Measurements from ENCODE around the gene DTX3.
A peak's percentile ranks its signal among the peaks of the same experiment; 100 is the strongest.

Gene DTX3

DNA sequence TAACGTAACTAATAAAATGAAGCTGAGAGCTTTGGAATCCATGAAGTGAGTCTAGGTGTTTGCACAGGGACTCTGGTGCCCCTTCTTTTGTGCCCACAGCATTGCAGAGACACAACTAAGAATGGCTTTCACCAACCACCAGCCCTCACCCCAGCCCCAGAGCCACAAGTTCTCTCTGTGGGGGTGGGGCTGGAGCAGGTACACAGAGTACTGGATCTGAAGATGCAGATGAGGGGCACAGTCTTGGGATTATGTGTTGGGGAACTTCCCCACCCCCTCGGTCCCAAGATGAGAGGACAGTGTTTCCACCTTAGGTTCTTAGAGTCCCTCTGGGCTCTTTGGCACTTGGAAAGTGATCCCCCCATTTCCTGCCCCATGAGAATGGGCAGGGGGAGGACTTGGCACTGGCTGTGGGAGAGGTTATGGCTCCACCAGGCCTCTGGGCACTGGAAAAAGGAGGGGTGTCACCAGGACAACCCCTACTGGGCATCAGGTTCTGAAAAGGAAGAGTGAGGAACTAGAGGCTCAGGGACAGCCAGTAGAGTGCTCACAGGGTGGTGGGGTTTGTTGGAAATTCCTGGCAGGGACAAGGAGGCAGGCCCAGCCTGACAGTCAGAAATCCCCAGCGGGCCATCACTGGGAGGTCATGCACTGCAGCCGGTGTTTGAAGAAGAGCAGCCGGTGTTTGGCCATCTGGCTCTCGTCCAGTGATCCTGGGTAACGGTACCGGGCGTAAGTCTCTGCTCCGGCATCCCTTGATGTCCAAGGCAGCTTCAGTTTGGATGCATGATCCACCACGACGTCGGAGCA is 21.7 kb downstream of the DTX3 start:
- intact Hi-C loops (cut with DNase I; ENCODE audit: low total_unique reads): loop anchor here (10.0 kb wide), 1 partner anchor 142 kb away; the partner anchor contains the start of gene MARS1
- Histone ChIP-seq H3K36me3 (peaks cover 0 to 24% (median 5%) of the 10 kb centered on the region in 3 donors), H3K4me1 (peaks cover 0 to 10% (median 7%) of the 10 kb centered on the region in 4 donors), H3K27ac (no peak overlapping the region), H3K27me3 (peaks cover 0 to 5% of the 10 kb centered on the region in 2 donors), H3K9me3 (no peaks in the 10 kb centered on the region), H3K4me3 (no peak overlapping the region)
- TF ChIP-seq, protein P1, sequence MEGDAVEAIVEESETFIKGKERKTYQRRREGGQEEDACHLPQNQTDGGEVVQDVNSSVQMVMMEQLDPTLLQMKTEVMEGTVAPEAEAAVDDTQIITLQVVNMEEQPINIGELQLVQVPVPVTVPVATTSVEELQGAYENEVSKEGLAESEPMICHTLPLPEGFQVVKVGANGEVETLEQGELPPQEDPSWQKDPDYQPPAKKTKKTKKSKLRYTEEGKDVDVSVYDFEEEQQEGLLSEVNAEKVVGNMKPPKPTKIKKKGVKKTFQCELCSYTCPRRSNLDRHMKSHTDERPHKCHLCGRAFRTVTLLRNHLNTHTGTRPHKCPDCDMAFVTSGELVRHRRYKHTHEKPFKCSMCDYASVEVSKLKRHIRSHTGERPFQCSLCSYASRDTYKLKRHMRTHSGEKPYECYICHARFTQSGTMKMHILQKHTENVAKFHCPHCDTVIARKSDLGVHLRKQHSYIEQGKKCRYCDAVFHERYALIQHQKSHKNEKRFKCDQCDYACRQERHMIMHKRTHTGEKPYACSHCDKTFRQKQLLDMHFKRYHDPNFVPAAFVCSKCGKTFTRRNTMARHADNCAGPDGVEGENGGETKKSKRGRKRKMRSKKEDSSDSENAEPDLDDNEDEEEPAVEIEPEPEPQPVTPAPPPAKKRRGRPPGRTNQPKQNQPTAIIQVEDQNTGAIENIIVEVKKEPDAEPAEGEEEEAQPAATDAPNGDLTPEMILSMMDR (IDR thresholded peaks at IDR 0.05): no peak
- no peak for DNase-seq

DNA sequence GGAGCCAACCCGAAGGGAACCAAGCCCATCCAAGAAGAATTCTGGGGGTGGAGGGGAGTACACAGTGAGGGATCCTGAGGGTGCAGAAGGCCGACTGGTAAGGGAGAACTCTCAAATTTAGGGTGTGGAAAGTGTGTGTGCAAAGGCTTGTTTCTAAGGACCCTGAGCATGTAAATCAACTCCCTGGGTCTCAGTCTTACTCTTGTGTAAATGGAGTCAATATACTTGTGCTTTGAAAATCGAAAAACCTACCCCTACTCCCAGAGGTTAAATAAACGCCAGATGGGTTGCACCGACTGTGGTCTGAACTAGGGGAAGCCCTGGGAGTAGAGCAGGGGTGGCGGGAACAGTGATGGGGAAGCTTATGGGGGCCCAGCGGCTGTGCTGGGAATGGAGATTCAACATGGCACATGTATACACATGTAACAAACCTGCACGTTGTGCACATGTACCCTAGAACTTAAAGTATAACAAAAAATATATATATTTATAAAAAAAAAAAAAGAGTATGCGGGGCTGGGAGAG is 22.4 kb downstream of the DTX3 start:
- intact Hi-C loops (cut with DNase I; ENCODE audit: low total_unique reads): loop anchor here (10.0 kb wide), 1 partner anchor 142 kb away; the partner anchor contains the start of gene MARS1
- Histone ChIP-seq H3K27ac (no peak overlapping the region), H3K4me3 (no peak overlapping the region), H3K4me1 (peaks cover 0 to 9% (median 6%) of the 10 kb centered on the region in 4 donors), H3K9me3 (no peaks in the 10 kb centered on the region), H3K36me3 (peaks cover 0 to 24% (median 5%) of the 10 kb centered on the region in 3 donors), H3K27me3 (peaks cover 0 to 12% of the 10 kb centered on the region in 2 donors)
- DNase-seq: no peak
- TF ChIP-seq, protein P1 (IDR thresholded peaks at IDR 0.05): no peak

DNA sequence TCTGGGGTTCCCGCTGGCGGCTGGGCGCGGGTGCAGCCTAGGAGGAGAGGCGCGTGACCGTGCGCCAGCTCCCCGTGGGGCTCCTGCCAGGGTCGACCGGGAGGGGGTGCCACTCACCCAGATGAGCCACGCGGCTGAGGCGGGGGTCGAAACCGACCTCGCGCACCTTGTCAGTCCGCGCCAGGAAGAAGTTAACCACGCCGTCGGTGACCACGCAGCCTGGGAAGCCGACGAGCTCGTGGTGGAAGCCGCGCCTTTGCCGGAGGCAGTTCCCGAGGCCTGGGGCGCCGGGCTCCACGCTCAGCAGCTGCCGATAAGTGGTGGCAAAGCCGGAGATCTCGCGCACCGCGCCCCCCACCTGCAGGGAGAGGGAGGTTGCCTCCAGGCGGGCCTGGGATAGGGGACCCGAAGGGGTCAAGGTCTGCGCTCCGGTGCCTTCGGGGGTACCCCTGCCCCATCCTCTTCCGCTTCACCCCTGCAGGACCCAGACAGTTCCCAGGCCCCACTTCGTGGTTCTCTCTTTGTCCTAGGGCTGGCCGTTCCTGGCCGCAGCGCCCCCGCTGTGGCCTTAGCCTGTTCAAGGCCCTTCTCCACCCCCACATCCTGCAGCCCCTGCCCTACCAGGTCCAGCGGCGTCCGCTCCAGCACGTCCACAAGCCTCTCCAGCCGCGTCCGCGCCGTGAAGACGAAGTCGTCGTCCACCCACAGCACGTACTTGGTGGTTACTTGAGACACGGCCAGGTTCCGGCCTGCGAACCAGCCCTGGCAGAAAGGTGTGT is 23.1 kb downstream of the DTX3 start:
- Histone ChIP-seq H3K36me3 (peaks cover 0 to 24% (median 5%) of the 10 kb centered on the region in 3 donors), H3K4me1 (peaks cover 0 to 13% (median 12%) of the 10 kb centered on the region in 4 donors), H3K27me3 (peaks cover 0 to 17% of the 10 kb centered on the region in 2 donors), H3K27ac (no peak overlapping the region), H3K4me3 (no peak overlapping the region), H3K9me3 (no peaks in the 10 kb centered on the region)
- TF ChIP-seq, protein P1 (IDR thresholded peaks at IDR 0.05): no peak
- DNase-seq: peak in 1 of 2 donors; percentile 58
- intact Hi-C loops (cut with DNase I; ENCODE audit: low total_unique reads): loop anchor here (10.0 kb wide), 1 partner anchor 143 kb away; the partner anchor contains the start of gene MARS1

DNA sequence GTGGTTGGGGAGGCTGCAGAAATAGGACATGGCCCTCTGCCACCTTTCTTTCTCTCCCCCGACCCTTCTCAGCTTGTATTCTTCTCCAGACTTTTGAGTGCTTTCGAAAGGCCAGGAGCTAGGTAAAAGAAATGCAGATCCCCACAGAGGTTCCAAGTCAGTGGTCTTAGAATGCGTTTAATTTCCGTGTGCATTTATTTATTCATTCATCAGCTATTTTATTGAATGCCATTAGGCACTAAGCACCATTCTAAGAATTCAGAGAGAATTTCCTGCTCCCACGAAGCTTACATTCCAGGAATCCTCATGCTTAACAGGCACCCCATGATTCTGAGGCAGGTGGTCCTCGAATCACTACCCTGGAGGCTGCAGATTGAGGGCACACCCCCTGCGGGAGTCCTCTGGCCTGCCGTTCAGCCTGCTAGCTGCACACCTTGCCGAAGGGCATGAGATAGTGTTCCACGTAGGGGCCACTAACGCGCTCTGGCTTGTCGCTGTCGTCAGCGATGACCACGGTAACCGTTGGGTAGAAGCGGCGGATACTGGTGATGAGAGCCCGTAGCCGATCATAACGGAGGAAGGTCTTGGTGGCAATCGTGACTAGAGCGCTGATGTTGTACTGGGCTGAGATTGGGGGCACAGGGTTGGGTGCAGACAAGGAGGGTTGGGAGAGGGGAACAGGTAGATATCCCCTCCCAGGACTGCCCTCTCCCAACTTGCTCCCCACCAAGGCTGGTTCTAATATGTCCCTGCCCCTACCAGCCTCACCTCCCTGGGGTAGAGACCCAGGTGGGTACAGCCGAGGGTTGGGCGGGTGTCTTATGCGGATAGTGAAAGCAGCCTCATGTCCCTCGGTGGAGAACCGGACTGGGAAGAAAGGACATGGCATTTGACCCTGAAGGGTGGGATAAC is 23.9 kb downstream of the DTX3 start:
- DNase-seq: no peak
- TF ChIP-seq, protein P1 (IDR thresholded peaks at IDR 0.05): no peak
- peaks cover 0 to 21% (median 17%) of the 10 kb centered on the region in 4 donors for H3K4me1 ChIP-seq
- no peak overlapping the region for H3K27ac ChIP-seq
- H3K27me3 ChIP-seq: peaks cover 0 to 18% of the 10 kb centered on the region in 2 donors
- H3K9me3 ChIP-seq: no peaks in the 10 kb centered on the region
- H3K36me3 ChIP-seq: peaks cover 0 to 24% (median 2%) of the 10 kb centered on the region in 3 donors
- H3K4me3 ChIP-seq: no peak overlapping the region
- intact Hi-C loops (cut with DNase I; ENCODE audit: low total_unique reads): loop anchor here (10.0 kb wide), 1 partner anchor 144 kb away; the partner anchor contains the start of gene MARS1

Data from tibial artery (tissue), 4 donors.